HG02884 (cell line): Measurements from ENCODE around the gene GBP1.
"Not testable (repeated sequence)": the region's sequence is repeated elsewhere in the genome, so short reads cannot be mapped to it uniquely, and the experiment has no call there.

Experiments
- ATAC-seq: cut with Tn5 transposase; IDR thresholded peaks from one replicate; pipeline ENCODE4 v1.9.1; 2021; ENCODE audit warnings: mild to moderate bottlenecking, moderate library complexity; ENCODE audit not compliant: unreplicated experiment

Gene GBP1

GRCh38 chr1:89018318-89018717 lies 46.7 kb downstream of the GBP1 start:
- ATAC-seq: not testable (repeated sequence)

DNA sequence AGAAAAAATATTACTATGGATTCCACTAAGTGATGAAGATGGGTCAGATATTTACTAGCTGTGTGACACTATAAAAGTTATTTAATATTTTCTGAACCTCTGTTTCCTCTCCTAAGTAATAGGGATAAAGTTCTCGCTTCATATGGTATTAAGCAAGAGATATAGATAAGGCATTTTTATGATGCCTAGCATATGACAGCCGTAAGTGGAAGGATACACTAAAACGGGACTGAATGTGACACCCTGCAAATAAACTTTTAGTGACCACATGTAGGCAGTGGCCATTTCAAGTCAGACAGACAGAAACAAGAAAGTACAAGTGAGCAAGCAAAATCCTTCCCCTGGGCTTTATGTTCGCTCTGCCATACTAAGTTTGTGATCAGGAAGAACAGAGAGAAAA lies 56.5 kb downstream of the GBP1 start:
- no peak for ATAC-seq

DNA sequence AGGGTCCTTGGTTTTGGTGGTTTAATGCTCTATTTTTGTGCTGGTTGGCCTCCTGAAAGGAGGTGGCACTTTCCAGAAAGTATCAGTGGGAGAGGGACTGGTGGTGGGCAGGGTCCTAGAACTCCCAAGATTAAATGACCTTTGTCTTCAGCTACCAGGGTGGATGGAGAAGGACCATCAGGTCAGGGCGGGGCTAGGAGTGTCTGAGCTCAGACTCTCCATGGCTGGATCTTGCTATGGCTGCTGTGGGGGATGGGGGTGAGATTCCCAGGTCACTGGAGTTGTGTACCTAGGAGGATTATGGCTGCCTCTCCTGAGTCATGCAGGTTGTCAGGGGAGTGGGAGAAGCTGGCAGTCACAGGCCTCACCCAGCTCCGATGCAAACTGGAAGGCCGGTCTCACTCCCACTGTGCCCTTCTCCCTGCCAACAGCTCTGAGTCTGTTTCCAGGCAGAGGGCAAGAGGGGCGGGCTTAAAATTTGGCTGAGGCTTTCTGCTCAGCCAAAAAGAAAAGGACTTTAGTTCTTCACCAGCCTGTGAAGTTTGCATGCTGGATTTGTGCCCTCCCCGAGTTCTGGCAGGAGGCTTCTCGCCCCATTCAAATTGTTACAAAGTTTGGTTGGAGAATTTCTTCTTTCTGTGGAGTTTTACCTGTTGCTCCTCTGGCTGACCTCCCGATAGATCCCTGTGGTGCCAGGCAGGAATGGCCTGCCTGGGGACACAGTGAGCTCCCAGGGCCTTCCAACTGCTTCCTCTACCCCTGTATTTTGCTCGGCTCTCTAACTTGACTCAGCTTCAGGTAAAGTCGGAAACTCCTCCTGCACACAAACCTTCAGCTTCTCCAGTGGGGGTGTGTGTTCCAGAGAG lies 59.5 kb downstream of the GBP1 start:
- no peak for ATAC-seq
